IMR-90 (cell line): ENCODE results near the gene EID3.

Experiments used
- CEBPB ChIP-seq: IDR thresholded peaks from 2 replicates; pipeline ENCODE4 v1.6.1; 2012; ENCODE audit warnings: low read depth, low read length, improper control_type of control experiment
- FOS ChIP-seq: fragments of 150-350 bp; IDR thresholded peaks from 2 replicates; pipeline ENCODE4 v1.6.1; 2016; ENCODE audit warnings: low read depth, low read length
- MXI1 ChIP-seq: IDR thresholded peaks from 2 replicates; pipeline ENCODE4 v1.6.1; 2012; ENCODE audit warnings: low read depth, mild to moderate bottlenecking, low read length, moderate library complexity, borderline replicate concordance
- NFE2L2 ChIP-seq: fragments of 150-350 bp; IDR thresholded peaks from 2 replicates; pipeline ENCODE4 v1.6.1; 2016; ENCODE audit warnings: low read depth, mild to moderate bottlenecking, low read length
- POLR2A ChIP-seq: IDR thresholded peaks from 2 replicates; pipeline ENCODE4 v1.6.1; 2012; ENCODE audit warnings: mild to moderate bottlenecking, low read depth, low read length
- RFX5 ChIP-seq: IDR thresholded peaks from 2 replicates; pipeline ENCODE4 v1.8.0; 2012; ENCODE audit warnings: low read depth, mild to moderate bottlenecking, low read length, moderate library complexity
- TF ChIP-seq, protein P1 (sequence below): conservative IDR thresholded peaks from 2 replicates; pipeline ENCODE4 v1.5.1; 2012; ENCODE audit warnings: mild to moderate bottlenecking, low read depth, low read length, improper control_type of control experiment

DNA sequence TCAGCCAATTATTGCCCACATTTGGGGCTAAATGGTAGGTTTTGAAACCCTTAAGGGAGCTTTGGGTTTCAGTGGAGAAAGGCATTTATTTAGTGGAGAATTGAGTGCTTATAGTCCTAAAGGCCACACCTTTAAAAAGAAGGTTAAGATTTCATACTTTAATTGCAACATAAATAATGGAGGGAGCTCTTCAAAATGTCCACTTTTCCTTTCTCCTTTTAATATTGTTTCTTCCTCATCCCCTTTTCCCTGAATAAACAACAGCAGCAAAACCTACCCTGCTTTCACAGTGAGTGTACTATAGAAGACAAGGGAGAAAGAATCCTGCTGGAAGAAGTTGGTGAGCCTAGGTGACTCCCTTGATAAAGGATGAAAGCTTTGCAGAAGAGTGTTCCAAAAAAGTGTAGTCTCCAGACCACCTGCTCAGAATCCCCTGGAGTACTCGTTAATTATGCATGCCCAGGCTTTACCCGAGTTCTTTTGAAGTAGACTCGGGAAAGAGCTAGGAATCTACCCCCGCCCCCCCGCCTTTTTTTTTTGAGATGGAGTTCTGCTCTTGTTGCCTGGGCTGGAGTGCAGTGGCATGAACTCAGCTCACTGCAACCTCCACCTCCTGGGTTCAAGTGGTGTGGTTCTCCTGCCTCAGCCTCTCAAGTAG, 11.5 kb upstream of the EID3 start:
- TF ChIP-seq, protein P1, sequence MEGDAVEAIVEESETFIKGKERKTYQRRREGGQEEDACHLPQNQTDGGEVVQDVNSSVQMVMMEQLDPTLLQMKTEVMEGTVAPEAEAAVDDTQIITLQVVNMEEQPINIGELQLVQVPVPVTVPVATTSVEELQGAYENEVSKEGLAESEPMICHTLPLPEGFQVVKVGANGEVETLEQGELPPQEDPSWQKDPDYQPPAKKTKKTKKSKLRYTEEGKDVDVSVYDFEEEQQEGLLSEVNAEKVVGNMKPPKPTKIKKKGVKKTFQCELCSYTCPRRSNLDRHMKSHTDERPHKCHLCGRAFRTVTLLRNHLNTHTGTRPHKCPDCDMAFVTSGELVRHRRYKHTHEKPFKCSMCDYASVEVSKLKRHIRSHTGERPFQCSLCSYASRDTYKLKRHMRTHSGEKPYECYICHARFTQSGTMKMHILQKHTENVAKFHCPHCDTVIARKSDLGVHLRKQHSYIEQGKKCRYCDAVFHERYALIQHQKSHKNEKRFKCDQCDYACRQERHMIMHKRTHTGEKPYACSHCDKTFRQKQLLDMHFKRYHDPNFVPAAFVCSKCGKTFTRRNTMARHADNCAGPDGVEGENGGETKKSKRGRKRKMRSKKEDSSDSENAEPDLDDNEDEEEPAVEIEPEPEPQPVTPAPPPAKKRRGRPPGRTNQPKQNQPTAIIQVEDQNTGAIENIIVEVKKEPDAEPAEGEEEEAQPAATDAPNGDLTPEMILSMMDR = no peak
- TF ChIP-seq RFX5 (no peak), POLR2A (no peak), FOS (no peak), MXI1 (no peak), CEBPB (no peak), NFE2L2 (no peak)
